HG03135 (cell line): ENCODE results near the gene FAM161A.
"Not testable (repeated sequence)": the region's sequence is repeated elsewhere in the genome, so short reads cannot be mapped to it uniquely, and the experiment has no call there.

Experiments used
- ATAC-seq: cut with Tn5 transposase; IDR thresholded peaks from one replicate; pipeline ENCODE4 v1.9.1; 2021; ENCODE audit warnings: mild to moderate bottlenecking, moderate library complexity; ENCODE audit not compliant: unreplicated experiment

The FAM161A gene

DNA sequence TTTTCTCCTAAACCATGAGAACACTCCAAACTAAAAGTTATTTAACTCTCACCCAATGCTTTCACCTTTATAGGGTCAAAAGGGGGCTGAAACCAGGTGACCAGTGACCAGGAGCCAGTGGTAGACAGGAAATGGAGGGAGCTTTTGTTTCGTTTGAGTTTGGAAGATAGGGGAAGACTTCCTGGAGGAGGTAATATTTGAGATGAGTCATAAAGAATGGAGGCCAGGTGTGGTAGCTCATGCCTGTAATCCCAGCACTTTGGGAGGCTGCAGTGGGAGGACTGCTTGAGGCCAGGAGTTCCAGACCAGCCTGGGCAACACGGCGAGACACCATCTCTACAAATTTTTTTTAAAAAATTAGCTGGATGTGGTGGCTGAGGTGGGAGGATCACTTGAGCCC is 8.5 kb downstream of the FAM161A start:
- no peak for ATAC-seq

DNA sequence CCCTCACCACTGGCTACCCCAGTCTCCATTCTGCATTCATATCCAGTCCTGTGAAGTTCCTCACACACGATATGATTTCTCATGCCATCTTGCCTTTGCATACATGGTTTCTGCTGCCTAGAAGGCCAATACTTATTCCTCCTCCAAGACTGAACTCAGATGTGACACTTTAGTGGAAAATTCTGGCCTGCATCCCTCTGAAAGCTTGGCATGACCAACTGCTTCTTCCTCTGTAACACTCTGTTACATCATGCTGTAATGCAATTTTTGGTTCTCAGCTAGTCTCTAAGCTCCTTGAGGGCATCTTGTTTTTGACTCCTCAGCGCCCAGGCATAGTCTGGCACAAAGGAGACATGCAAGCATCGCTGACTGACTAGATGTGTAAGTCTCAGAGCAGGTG is 12.6 kb downstream of the FAM161A start:
- ATAC-seq, result no peak

DNA sequence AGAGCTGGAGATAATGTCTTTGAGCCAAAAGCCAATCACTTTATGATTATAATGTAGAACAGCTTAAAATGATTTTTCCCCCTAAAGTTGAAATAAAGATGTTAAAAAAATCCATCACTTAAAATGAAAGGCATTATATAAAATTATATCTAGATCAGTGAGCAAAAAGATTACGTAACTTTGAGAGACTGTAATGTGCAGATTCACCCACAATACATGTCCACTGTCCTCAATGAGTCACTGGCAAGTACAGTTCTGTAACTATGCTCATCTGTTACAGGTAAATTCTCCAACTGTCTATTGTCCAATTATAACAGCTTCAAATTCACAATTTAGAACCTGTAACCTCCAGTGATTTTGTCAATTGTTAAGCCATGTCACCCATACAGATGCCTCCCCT is 19.0 kb downstream of the FAM161A start:
- no peak for ATAC-seq

DNA sequence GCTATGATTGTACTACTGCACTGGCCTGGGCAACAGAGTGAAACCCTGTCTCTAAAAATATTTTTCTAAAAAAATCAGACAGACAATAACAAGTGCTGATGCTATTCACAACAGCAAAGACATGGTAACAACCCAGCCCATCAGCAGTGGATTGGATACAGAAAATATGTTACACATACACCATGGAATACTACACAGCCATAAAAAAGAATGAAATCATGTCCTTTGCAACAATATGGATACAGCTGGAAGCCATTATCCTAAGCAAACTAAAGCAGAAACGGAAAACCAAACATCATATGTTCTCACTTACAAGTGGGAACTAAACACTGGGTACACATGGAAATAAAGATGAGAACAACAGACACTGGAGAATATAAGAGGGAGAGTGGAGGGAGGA is 19.9 kb downstream of the FAM161A start:
- ATAC-seq, result no peak

DNA sequence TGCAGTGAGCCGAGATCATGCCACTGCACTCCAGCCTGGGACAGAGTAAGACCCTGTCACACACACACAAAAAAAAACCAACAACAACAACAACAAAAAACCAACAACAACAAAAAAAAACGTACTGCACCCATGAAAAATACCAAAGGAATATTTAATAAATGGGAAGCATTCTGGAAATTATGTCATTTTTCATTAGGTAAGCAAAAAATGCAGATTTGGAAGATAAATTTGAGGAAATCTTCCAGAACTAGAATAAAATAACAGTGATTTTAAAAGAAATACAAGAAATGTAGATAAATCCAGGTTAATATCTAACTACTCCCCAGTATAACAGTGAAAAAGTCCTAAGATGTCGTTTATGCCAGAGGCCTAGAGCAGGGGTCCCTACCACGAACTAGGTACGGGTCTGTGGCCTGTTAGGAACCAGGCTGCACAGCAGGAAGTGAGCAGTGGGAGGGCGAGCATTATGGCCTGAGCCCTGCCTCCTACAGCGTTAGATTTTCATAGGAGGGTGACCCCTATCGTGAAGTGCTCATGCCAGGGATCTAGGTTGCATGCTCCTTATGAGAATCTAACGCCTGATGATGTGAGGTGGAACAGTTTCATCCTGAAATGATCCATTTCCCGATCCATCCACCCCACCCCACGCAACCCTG is 21.5 kb downstream of the FAM161A start:
- no peak for ATAC-seq

- no peak for ATAC-seq
Observed at GRCh38 chr2:61822255-61822654, 31.6 kb downstream of the FAM161A start.

DNA sequence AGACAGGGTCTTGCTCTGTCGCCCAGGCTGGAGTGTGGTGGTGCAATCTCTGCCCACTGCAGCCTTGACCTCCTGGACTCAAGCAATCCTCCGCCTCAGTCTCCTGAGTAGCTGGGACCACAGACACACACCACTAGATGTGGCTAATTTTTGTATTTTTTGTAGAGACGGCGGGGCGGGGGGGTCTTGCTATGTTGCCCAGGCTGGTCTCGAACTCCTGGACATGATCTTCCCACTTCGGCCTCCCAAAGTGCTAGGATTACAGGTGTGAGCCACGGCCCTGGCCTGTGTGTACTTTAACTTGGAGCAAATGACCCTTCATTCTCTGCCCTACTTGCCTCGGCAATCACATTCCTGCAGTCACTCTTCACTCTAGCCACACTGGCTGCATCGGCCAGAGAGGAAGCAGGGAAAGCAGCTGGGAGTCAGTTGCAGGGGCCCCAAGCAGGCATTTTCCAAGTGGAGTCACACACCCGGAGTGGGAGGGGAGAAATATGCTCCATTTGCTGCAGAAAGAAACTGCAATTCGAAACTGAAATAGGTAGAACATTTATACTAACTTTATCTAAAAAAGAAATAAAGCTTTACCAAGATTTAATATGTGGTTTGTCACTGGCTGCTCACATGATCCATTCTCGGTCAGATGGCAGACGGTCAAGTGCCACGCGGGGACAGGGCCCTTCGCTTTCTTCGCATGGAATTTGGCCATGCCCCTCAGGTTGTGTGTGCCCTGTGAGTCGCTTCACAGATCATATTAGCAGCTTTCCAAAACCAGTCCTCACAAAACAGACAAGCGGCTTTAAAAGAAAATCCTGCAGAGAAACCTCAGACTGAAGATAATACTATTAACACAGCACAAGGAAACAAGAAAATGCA is 37.1 kb downstream of the FAM161A start:
- ATAC-seq, result no peak

DNA sequence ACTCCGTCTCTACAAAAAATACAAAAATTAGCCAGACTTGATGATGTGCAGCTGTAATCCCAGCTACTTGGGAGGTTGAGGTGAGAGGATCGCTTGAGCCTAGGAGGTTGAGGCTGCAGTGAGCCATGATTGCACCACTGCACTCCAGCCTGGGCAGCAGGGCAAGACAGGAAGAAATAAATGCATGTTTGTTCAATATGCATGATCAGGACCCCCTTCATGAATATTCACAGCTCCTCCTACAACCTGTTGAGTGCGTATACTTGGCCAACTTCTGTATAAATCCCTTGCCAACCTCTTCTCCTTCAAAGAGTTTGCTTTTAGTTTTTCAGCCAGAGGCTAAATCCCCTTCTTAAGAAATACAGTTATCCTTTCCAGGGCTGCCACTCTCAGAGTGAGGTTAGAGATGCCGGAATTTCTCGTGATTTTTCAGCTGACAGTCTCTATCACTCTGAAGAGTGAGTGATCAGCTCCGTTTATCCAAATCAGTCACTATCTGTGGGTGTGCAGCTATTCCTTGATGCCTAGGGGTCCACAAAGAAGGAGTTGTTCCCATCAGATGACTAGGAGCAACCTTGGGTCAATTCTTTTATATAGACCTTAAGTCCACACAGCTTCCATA is 39.2 kb downstream of the FAM161A start:
- no peak for ATAC-seq

GRCh38 chr2:61813314-61813713 is 40.5 kb downstream of the FAM161A start:
- ATAC-seq, result not testable (repeated sequence)

- no peak for ATAC-seq
Observed at GRCh38 chr2:61811821-61812220, 42.0 kb downstream of the FAM161A start.

GRCh38 chr2:61810203-61810602 is 43.7 kb downstream of the FAM161A start:
- not testable (repeated sequence) for ATAC-seq

DNA sequence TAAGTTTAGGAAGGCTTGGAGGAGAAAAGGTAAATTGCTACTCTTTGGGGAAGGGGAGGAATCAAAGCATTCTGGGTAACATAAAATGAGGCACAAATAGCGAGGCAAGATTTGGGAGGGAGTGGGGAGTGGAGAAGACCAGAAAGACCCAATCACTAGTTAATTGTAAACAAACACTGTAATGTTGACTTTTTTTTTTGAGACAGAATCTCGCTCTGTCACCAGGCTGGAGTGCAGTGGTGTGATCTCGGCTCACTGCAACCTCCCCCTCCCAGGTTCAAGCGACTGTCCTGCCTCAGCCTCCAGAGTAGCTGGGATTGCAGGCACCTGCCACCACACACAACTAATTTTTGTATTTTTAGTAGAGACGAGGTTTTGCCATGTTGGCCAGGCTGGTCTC is 45.2 kb downstream of the FAM161A start:
- not testable (repeated sequence) for ATAC-seq

GRCh38 chr2:61807036-61807757 is 46.7 kb downstream of the FAM161A start:
- no peak for ATAC-seq

DNA sequence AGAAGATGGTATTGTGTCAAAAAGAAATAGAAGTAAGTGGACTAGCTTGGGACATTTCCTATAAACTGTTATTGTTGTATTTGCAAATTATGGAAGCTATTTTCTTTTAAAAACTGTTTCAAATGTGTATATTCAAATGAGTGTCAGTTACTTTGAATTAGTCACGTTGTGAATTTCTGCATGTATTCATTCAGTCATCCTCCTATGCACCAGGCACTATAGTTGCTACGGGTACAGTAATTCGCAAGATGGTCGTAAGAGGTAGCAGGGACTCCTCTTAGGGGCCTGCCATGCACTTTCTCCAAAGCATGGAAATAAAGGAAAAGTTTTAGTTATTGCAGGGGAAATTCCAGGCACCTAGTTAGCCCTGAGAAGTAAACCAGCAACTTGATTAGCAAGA is 51.3 kb downstream of the FAM161A start:
- no peak for ATAC-seq

GRCh38 chr2:61799099-61799498 is 54.8 kb downstream of the FAM161A start:
- ATAC-seq, result no peak

DNA sequence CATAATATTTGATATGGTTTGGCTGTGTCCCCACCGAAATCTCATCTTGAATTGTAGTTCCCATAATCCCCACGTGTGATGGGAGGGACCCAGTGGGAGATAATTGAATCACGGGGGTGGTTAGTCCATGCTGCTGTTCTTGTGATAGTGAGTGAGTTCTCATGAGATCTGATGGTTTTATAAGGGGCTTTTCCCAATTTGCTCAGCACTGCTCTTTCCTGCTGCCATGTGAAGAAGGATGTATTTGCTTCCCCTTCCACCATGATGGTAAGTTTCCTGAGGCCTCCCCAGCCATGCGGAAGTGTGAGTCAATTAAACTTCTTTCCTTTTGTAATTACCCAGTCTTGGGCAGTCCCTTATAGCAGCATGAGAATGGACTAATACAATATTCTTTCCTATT is 56.4 kb downstream of the FAM161A start:
- not testable (repeated sequence) for ATAC-seq

- no peak for ATAC-seq
Observed at GRCh38 chr2:61795408-61795807, 58.5 kb downstream of the FAM161A start.

DNA sequence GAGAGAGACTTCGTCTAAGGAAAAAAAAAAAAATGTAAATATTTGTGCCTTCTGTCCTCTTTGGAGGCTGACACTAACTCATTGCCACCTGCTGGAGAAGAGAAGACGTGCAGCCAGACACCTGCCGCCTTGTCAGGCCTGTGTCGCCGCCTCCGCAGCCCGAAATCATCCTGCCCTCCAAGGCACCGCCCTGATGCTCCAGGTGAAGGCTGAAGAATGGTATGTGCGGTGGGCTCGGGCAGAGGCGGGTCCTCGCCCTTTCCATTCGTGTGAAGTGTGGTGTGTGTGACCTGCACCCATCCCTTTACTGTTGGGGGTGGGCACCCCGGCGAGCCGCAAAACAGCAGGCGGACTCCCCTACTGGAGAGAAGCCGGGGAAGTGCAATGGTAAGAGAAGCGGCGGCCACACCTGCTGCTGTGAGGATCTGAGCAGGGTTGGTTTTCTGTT is 60.4 kb downstream of the FAM161A start:
- ATAC-seq, result no peak

- no peak for ATAC-seq
Observed at GRCh38 chr2:61792355-61792890, 61.4 kb downstream of the FAM161A start.

DNA sequence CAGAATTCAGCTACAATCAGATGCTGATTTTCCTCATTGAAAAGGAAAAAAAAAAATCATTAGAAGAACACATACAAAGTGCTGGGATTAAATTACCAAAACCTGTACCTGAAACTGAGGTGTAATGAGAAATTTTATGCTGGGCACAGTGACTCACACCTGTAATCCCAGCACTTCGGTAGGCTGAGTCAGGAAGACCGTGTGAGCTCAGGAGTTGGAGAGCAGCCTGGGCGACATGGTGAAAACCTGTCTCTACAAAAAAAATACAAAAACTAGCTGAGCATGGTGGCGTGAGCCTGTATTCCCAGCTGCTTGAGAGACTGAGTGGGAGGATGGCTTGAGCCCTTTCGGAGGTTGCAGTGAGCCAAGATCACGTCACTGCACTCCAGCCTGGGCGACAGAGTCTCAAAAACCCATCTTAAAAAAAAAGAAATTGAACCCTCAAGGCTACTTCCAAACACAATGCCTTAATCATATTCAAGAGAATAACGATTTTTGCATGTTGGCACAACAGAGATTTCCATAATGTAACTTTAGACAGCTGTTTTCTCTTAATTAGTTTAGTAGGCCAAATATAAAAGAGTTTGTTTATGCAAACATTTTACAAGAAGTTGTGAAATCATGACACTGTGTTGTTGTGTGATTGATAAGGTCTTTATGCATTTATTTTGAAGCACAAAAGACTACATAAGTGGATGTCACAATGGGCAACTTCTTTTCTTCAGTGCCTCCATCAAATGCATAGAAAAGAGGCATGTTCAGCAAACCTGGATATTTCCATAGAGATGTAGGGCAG is 63.9 kb downstream of the FAM161A start:
- no peak for ATAC-seq
